ENCODE data around the gene LINC01488.

Gene LINC01488

DNA sequence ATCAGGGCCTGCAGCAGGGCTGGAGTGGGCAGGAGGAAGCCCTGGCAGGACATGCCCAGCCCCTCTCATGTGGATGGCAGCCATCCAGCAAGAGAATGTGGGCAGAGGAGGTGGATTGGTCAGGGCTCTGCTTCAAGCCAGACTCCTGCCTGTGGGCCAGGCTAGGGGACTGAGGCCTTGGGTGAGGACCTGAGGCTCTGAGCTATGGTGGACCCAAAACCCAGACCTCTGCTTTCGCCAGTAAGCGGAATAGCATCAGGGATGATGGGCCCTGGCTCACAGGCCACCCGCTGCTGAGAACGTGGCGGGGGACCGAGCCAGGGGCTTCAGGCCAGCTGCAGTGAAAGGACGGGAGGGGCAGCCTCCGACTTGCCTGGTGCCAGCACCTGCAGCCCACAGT is 57.4 kb downstream of the LINC01488 start:
- Histone ChIP-seq H3K36me3 (ENCODE audit: low read length) (no peaks in the 10 kb centered on the region), H3K27me3 (ENCODE audit: low read length) (no peaks in the 10 kb centered on the region), H3K9ac (ENCODE audit: low read length) (no peak overlapping the region), H4K20me1 (ENCODE audit: low read depth, low read length) (no peaks in the 10 kb centered on the region), H3K79me2 (ENCODE audit: insufficient read depth, low read length) (no peaks in the 10 kb centered on the region), H3K4me3 (ENCODE audit: insufficient read depth, low read length, poor library complexity, severe bottlenecking) (no peak overlapping the region), H3K9me2 (replicated peaks; ENCODE audit: insufficient read depth, low read length) (no peaks in the 10 kb centered on the region), H2AFZ (ENCODE audit: low read depth, low read length, severe bottlenecking) (no peak overlapping the region), H3K27ac (ENCODE audit: low read depth, low read length) (no peak overlapping the region), H3K9me3 (ENCODE audit: insufficient read depth, low read length) (no peaks in the 10 kb centered on the region), H3K4me2 (ENCODE audit: low read depth, low read length, poor library complexity, severe bottlenecking) (no peak overlapping the region), H3F3A (ENCODE audit: insufficient read depth) (no peaks in the 10 kb centered on the region)
- TF ChIP-seq, protein P1, sequence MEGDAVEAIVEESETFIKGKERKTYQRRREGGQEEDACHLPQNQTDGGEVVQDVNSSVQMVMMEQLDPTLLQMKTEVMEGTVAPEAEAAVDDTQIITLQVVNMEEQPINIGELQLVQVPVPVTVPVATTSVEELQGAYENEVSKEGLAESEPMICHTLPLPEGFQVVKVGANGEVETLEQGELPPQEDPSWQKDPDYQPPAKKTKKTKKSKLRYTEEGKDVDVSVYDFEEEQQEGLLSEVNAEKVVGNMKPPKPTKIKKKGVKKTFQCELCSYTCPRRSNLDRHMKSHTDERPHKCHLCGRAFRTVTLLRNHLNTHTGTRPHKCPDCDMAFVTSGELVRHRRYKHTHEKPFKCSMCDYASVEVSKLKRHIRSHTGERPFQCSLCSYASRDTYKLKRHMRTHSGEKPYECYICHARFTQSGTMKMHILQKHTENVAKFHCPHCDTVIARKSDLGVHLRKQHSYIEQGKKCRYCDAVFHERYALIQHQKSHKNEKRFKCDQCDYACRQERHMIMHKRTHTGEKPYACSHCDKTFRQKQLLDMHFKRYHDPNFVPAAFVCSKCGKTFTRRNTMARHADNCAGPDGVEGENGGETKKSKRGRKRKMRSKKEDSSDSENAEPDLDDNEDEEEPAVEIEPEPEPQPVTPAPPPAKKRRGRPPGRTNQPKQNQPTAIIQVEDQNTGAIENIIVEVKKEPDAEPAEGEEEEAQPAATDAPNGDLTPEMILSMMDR (IDR thresholded peaks at IDR 0.05; ENCODE audit: insufficient read depth, low read length, poor library complexity, severe bottlenecking) = no peak
- TF ChIP-seq EZH2phosphoT487 (conservative IDR thresholded peaks at IDR 0.05; ENCODE audit: low read length) = no peak

DNA sequence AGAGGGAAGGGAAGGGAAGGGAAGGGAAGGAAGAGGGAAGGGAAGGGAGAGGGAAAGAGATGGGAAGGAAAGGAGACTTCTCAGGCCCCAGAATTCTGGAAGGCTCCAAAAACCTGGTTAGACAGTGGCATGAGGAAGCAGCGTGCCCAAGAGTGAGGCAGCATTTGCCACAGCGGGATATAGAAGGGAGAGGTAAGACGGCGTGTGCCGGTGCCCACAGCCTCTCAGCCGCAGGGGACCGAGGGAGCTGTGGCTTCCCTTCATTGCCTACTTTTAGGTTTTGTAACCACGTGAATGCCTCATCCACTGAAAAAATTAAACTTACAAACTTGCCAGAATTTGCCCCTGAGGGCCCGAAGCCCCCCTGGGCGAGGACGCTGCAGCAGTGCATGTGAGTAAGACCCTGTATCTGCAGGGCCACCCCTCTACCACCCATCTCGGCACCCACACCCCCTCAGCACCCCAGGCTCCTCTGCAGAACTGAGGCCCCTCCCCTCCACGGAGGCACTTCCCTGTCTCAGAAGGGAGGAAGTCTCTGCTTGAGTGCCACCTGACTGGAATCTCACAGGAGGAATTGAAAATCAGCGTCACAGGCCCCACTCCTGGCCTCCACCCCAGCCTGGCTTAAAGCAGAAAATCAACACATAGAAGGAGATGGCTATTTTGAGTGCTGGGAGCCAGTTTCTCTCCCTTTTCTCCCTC is 58.1 kb downstream of the LINC01488 start:
- no peaks in the 10 kb centered on the region for H4K20me1 ChIP-seq (ENCODE audit: low read depth, low read length)

DNA sequence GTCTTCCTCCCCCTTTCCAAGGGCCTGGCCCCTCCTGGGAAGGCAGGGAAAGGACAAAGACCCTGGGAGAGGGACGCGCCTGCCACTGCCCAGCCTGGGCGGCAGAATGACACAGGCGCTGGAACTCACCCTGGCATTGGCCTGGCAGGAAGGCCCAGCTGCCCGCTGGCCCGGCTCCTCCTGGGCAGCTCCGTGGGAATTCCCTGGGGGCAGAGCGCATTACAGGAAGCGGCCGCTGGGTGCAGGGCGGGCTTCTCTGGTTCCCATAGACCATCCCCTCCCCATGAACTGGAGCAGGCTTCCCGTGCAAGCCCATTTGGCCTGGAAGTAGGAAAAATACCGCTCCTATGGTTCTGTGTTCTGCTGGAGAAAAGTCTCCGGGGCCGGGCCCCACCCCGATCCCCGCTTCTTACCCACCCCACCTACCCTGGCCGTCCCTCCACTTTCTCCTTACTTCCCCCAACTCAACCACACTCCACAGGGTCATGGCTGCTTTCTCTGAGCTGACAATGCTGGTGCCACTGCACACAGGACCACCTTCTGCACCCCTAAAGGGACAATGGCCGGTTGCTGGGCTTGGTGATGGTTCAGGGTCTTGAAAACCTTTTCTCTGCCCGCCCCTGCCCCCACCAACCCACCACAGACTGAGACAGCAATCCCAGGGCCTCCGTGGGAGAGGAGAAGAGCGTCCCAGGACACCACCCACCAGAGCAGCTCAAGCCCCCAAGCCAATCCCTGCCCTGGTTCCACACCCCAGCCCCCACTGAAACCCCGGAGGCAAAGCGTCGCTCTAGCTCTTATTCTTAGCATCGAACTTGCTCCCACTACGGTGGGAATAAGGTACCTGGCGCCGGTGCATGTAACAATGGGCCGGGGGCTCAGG is 58.9 kb downstream of the LINC01488 start:
- Histone ChIP-seq H3K9me3 (ENCODE audit: insufficient read depth, low read length) (no peaks in the 10 kb centered on the region), H3K27me3 (ENCODE audit: low read length) (no peaks in the 10 kb centered on the region), H3K4me2 (ENCODE audit: low read depth, low read length, poor library complexity, severe bottlenecking) (no peak overlapping the region), H2AFZ (ENCODE audit: low read depth, low read length, severe bottlenecking) (no peak overlapping the region), H3F3A (ENCODE audit: insufficient read depth) (no peaks in the 10 kb centered on the region), H3K79me2 (ENCODE audit: insufficient read depth, low read length) (no peaks in the 10 kb centered on the region), H3K36me3 (ENCODE audit: low read length) (no peaks in the 10 kb centered on the region), H4K20me1 (ENCODE audit: low read depth, low read length) (no peaks in the 10 kb centered on the region), H3K4me3 (ENCODE audit: insufficient read depth, low read length, poor library complexity, severe bottlenecking) (no peak overlapping the region), H3K9me2 (replicated peaks; ENCODE audit: insufficient read depth, low read length) (no peaks in the 10 kb centered on the region), H3K9ac (ENCODE audit: low read length) (no peak overlapping the region), H3K27ac (ENCODE audit: low read depth, low read length) (no peak overlapping the region)
- TF ChIP-seq EZH2phosphoT487 (conservative IDR thresholded peaks at IDR 0.05; ENCODE audit: low read length) = no peak
- TF ChIP-seq, protein P1 (IDR thresholded peaks at IDR 0.05; ENCODE audit: insufficient read depth, low read length, poor library complexity, severe bottlenecking) = no peak

More for the DNA sequence above, 58.1 kb downstream of the LINC01488 start:
- no peaks in the 10 kb centered on the region for H3K9me3 ChIP-seq (ENCODE audit: insufficient read depth, low read length)
- no peak overlapping the region for H3K9ac ChIP-seq (ENCODE audit: low read length)
- H3K36me3 ChIP-seq (ENCODE audit: low read length) = no peaks in the 10 kb centered on the region
- H3K27ac ChIP-seq (ENCODE audit: low read depth, low read length) = no peak overlapping the region
- H3K79me2 ChIP-seq (ENCODE audit: insufficient read depth, low read length) = no peaks in the 10 kb centered on the region
- no peak overlapping the region for H3K4me3 ChIP-seq (ENCODE audit: insufficient read depth, low read length, poor library complexity, severe bottlenecking)
- H2AFZ ChIP-seq (ENCODE audit: low read depth, low read length, severe bottlenecking) = no peak overlapping the region
- no peaks in the 10 kb centered on the region for H3K27me3 ChIP-seq (ENCODE audit: low read length)
- no peak overlapping the region for H3K4me2 ChIP-seq (ENCODE audit: low read depth, low read length, poor library complexity, severe bottlenecking)
- H3F3A ChIP-seq (ENCODE audit: insufficient read depth) = no peaks in the 10 kb centered on the region
- no peaks in the 10 kb centered on the region for H3K9me2 ChIP-seq (replicated peaks; ENCODE audit: insufficient read depth, low read length)
- TF ChIP-seq, protein P1 (IDR thresholded peaks at IDR 0.05; ENCODE audit: insufficient read depth, low read length, poor library complexity, severe bottlenecking) = no peak
- TF ChIP-seq EZH2phosphoT487 (conservative IDR thresholded peaks at IDR 0.05; ENCODE audit: low read length) = no peak

All from SU-DHL-6 (cell line).